ENCODE results near the gene RSL1D1.
"Not testable (repeated sequence)": the region's sequence is repeated elsewhere in the genome, so short reads cannot be mapped to it uniquely, and the experiment has no call there.

Gene RSL1D1

DNA sequence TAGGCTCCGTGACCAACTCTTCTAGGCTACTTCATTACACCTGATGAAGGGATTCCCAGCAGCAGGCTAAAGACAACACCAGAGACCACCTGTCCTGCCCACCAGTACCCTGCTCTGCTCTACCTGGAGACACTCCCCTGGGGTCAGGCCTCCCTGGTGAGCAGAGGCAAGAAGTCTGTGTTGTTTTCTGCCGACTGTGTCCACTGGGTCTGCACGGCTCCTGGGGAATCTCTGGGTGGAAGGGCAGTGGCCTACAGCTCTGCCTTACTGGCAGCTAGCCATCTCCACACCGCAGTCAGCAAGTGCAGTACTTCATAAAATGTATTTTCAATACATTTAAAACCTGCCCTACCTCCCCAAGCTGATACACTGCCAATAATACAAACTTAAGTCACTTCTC lies 6.8 kb downstream of the RSL1D1 start:
- in situ Hi-C loops (cut with MboI; ENCODE audit: low sequenced_read_pairs): no loop called here

GRCh38 chr16:11843861-11844260 lies 7.5 kb downstream of the RSL1D1 start:
- in situ Hi-C loops (cut with MboI; ENCODE audit: low sequenced_read_pairs): no loop called here

- in situ Hi-C loops (cut with MboI; ENCODE audit: low sequenced_read_pairs): no loop called here
These were observed 8.1 kb downstream of the RSL1D1 start for GRCh38 chr16:11843206-11843605.

- in situ Hi-C loops (cut with MboI; ENCODE audit: low sequenced_read_pairs): no loop called here
These were observed 10.3 kb downstream of the RSL1D1 start for GRCh38 chr16:11841026-11841425.

DNA sequence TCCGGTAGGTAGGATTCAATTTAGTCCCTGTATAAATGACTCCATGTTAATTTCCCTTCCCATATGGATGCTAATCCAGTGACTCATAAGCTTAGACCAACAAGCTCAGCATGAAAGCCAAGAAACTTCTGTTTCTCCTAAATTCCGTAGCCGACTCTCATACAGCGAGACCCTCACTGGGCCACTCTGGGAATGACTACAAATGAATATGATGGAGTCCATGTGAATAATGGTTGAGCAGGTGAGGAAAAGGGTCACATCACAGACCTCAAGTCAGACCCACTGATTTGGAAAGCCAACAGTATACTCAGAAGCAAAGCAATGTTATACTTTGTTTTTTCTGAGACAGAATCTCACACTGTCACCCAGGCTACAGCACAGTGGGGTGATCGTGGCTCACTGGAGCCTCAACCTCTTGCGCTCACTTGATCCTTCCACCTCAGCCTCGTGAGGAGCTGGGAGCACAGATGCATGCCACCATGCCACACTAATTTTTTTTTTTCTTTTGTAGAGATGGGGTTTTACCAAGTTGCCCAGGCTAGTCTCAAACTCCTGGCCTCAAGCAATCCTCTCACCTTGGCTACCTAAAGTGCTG lies 14.6 kb downstream of the RSL1D1 start:
- in situ Hi-C loops (cut with MboI; ENCODE audit: low sequenced_read_pairs): no loop called here

DNA sequence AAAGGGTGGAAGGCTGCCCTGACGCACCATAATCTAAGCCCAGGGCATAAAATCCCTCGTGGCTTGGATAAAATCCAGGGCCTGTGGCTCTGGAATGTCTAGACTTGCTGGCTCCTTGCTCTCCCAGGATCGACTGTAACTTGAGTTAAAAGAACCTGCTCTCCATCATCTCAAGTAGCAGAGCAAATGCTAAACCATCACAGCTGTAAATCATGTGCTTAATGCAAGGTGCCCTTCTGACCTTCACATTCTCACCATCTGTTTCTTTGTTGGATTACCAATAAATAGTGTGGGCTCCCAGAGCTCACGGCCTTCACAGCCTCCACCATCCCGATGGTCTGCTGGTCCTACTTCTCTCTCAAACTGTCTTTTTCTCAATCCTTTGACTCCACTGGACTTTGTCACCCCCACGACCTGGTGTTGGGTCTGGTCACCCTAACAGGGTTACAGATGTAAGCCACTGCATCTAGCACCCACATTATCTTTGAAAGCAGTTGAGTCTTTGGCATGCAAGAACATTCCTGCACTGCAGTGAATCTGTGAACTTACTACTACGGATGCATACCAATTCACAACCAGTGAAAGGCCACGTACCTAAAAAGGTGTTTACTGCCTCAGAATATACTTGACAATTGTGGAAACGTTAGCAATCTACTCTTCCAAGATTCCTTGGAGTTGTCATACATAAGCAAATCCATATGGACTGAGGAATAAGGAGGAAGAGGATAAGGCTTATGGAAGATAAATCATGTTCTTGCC lies 15.3 kb downstream of the RSL1D1 start:
- in situ Hi-C loops (cut with MboI; ENCODE audit: low sequenced_read_pairs): no loop called here

- in situ Hi-C loops (cut with MboI; ENCODE audit: low sequenced_read_pairs): no loop called here
These were observed 16.0 kb downstream of the RSL1D1 start for GRCh38 chr16:11835309-11835708.

DNA sequence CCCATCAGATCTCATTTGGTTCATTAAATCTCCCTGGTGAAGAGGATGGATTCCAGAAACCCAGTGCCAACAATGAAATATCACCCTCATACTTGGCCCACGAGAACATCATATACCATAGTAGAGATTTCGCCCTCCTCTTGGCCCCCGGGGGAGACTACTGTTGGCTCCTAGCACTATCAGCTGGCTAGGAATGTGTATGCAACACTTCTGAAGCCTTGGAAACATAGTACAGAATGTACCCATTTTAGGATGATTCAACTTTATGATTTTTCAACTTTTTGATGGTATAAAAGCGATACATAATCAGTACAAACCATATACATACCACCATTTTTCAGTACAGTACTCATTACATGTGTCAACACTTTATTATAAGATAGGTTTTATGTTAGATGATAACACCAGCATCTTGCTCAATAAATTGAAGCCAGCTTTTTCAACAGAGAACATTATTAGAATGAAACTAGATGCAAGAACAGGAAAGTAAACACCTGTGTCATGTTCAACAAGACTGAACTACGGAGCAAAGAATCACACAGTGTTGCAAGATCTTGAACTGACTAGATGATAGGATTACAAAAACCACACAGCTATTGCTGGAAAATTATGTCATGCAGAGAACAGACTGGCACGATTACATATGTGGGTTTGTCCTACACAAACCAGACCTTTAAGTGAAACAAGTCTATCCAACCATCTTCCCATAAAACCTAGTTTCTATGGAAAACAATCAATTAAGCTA lies 17.2 kb downstream of the RSL1D1 start:
- in situ Hi-C loops (cut with MboI; ENCODE audit: low sequenced_read_pairs): no loop called here

DNA sequence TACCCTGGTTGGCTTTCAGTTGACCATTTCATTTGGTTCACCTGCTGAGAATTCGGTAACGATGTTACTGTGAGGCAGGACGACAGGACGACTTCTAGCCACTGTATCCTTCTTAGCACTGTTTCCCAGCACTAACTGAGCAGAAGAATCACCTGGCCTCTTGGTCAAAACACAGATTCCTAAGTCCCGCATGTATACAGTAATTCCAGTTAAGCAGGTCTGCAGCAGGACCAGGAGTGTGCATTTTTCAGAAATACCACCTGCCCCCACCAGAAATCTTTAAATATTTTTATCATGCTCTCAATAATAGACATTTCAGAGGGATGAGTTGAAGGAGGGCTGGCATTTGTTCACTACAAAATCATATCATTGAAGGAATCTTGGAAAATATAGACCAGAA lies 22.6 kb downstream of the RSL1D1 start:
- in situ Hi-C loops (cut with MboI; ENCODE audit: low sequenced_read_pairs): no loop called here

- in situ Hi-C loops (cut with MboI; ENCODE audit: low sequenced_read_pairs): not testable (repeated sequence)
These were observed 25.7 kb downstream of the RSL1D1 start for GRCh38 chr16:11825520-11826165.

- in situ Hi-C loops (cut with MboI; ENCODE audit: low sequenced_read_pairs): no loop called here
These were observed 27.0 kb downstream of the RSL1D1 start for GRCh38 chr16:11824362-11824761.

GRCh38 chr16:11823645-11824044 lies 27.7 kb downstream of the RSL1D1 start:
- in situ Hi-C loops (cut with MboI; ENCODE audit: low sequenced_read_pairs): not testable (repeated sequence)

GRCh38 chr16:11819798-11820197 lies 31.5 kb downstream of the RSL1D1 start:
- in situ Hi-C loops (cut with MboI; ENCODE audit: low sequenced_read_pairs): no loop called here

- in situ Hi-C loops (cut with MboI; ENCODE audit: low sequenced_read_pairs): not testable (repeated sequence)
These were observed 32.4 kb downstream of the RSL1D1 start for GRCh38 chr16:11818970-11819369.

GRCh38 chr16:11816123-11816522 lies 35.2 kb downstream of the RSL1D1 start:
- in situ Hi-C loops (cut with MboI; ENCODE audit: low sequenced_read_pairs): no loop called here

GRCh38 chr16:11814800-11815199 lies 36.5 kb downstream of the RSL1D1 start:
- in situ Hi-C loops (cut with MboI; ENCODE audit: low sequenced_read_pairs): not testable (repeated sequence)

GRCh38 chr16:11806721-11807120 lies 44.6 kb downstream of the RSL1D1 start:
- in situ Hi-C loops (cut with MboI; ENCODE audit: low sequenced_read_pairs): no loop called here

DNA sequence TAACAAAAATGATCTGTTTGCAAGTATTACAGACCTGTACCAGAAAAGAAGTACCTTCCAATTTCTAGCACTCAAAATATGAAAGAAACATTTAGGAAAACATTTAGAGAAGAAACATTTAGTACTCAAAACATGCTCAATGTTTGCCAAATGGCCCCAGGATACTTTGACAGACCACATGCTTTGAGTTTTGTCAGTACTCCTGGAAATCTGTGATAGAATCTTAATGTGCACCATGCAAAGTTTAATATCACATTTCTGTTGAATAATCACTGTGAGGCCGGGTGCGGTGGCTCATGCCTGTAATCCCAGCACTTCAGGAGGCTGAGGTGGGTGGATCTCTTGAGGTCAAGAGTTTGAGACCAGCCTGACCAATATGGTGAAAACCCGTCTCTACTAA lies 45.8 kb downstream of the RSL1D1 start:
- in situ Hi-C loops (cut with MboI; ENCODE audit: low sequenced_read_pairs): no loop called here

DNA sequence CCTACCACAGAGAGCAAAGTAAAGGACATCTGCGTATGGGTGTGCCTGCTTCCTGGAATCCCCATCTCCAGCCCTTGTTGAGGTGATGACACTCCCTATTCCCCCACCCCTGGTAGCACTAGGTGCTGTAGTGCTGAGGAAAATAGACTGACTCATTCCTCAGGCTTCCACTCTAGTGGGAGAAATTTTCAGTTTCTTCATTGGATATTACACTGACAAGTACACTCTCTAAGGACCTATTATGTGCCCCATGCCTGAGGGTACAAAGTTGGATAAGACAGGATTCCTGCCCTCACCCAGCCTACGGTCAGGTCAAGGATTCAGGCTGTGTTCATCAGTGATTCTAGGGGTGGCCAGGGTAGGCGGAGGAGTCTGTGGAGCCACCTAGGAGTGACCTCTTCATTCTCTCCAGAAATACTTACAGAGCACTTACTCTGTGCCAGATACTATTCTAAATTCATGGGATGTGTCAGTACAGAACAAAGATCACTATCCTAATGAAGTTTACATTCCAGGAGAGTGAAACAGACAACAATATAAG lies 49.8 kb downstream of the RSL1D1 start:
- in situ Hi-C loops (cut with MboI; ENCODE audit: low sequenced_read_pairs): no loop called here

DNA sequence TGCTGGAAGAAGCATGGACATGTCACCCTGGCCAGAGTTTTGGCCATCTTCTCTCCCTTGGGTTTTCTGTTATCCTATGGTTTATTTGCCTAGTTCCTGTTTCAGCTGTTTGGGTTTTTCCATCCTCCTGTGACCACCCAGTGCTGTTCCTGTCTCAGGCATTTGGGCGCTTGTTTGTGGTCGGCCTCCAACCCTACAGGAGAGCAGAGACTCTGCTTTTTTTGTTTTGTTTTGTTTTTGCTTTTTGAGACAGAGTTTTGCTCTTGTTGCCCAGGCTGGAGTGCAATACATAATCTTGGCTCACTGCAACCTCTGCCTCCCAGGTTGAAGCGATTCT lies 51.0 kb downstream of the RSL1D1 start:
- in situ Hi-C loops (cut with MboI; ENCODE audit: low sequenced_read_pairs): no loop called here
